Suprapubic skin (tissue), 3 donors: ENCODE results near the gene CDK5RAP3.

Experiments
- POLR2A ChIP-seq, 2 donors: fragments of 450-650 bp; IDR thresholded peaks; one replicate each; pipeline ENCODE4 v1.6.1; 2017; ENCODE audit warnings: antibody characterized with exemption in 2 of 2, mild to moderate bottlenecking in 2 of 2, moderate library complexity in 2 of 2
- TF ChIP-seq, protein P1 (sequence below), 2 donors: fragments of 200-600 bp in 1 of 2; fragments of 450-650 bp in 1 of 2; sonication (generic) in 1 of 2; IDR thresholded peaks; one replicate each; pipeline ENCODE4 v1.5.1; 2016 to 2019; ENCODE audit warnings: antibody characterized with exemption in 2 of 2, mild to moderate bottlenecking in 1 of 2, moderate library complexity in 1 of 2

DNA sequence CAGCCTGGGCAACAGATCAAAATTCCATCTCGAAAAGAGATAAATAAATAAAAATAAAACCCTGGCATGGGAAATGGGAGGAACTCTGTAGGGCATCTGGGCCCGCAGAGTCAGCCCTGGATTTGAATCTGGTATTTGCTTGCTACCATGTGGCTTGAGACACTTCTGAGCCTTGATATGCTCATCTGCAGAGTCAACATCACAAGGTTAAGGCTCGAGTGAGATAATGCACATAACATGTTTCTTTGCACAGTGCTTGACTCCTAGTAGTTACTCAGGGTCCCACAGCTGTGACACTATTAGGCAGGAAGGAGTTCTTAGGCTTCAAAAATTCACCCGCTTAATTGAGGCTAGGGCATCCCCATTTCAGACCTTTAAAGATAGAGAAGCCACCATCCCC is 21.3 kb downstream of the CDK5RAP3 start:
- TF ChIP-seq, protein P1, sequence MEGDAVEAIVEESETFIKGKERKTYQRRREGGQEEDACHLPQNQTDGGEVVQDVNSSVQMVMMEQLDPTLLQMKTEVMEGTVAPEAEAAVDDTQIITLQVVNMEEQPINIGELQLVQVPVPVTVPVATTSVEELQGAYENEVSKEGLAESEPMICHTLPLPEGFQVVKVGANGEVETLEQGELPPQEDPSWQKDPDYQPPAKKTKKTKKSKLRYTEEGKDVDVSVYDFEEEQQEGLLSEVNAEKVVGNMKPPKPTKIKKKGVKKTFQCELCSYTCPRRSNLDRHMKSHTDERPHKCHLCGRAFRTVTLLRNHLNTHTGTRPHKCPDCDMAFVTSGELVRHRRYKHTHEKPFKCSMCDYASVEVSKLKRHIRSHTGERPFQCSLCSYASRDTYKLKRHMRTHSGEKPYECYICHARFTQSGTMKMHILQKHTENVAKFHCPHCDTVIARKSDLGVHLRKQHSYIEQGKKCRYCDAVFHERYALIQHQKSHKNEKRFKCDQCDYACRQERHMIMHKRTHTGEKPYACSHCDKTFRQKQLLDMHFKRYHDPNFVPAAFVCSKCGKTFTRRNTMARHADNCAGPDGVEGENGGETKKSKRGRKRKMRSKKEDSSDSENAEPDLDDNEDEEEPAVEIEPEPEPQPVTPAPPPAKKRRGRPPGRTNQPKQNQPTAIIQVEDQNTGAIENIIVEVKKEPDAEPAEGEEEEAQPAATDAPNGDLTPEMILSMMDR (IDR thresholded peaks at IDR 0.05) = no peak
- TF ChIP-seq POLR2A (IDR thresholded peaks at IDR 0.05) = no peak
